ENCODE measurements around the gene NR6A1. TPM values are rescaled to one million over a fixed set of nuclear protein-coding genes. Genes with fewer than 3 reads are reported as not detected.

NR6A1 gene
- total and polyA plus RNA-seq, 2 of the 13 experiments (the other 11 are each of a cell fraction or from before 2014, with no cell fraction given) = 28.1 to 31.5 TPM

DNA sequence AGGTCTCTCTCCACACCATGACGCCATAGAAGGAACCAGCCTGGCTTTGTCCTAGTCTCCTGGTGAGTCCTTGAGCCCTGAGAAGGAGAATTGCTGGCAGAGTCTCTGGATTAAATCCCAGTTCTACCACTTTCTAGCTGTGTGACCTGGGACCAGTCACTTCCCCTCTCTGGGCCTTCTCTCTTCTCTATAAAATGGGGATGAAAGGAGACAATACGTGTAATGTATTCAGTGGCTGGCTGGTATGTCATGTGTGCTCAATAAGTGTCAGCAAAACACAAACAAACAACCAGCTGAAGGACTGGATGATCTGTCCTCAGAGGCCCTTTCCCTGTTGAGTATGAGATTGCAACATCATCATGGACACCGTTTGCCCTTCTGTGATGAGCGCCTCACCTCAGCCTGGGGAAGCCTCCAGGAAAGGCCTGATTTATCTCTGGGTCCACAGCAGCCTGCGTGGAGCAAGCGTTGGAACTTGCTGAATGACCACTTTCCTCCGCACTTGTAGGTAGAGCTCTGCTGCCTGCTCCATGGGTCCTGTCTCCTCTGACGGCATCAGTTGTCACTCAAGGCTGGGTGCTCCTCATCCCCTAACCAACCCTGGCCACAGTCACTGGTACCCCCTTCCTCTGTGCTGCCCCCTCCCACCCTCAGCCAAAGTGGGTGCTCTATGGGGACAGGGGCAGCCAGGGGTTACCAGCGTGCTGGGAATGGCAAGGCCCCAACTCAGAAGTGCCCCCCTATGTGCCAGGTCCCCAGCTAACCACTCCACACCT lies 260.3 kb downstream of the NR6A1 start (continued):
- TF ChIP-seq, protein P1, sequence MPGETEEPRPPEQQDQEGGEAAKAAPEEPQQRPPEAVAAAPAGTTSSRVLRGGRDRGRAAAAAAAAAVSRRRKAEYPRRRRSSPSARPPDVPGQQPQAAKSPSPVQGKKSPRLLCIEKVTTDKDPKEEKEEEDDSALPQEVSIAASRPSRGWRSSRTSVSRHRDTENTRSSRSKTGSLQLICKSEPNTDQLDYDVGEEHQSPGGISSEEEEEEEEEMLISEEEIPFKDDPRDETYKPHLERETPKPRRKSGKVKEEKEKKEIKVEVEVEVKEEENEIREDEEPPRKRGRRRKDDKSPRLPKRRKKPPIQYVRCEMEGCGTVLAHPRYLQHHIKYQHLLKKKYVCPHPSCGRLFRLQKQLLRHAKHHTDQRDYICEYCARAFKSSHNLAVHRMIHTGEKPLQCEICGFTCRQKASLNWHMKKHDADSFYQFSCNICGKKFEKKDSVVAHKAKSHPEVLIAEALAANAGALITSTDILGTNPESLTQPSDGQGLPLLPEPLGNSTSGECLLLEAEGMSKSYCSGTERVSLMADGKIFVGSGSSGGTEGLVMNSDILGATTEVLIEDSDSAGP (CRISPR knock-in tag; IDR thresholded peaks at IDR 0.05; ENCODE audit: borderline replicate concordance) = 0 out of 2 replicates have a peak, but pooled peaks have one; percentile 24
- TF ChIP-seq PRPF4 (IDR thresholded peaks at IDR 0.05; ENCODE audit: low read depth, low read length, poor library complexity, severe bottlenecking) (no peak), MTF2 (CRISPR knock-in tag; IDR thresholded peaks at IDR 0.05; ENCODE audit: borderline replicate concordance) (no peak), ZMYM3 (CRISPR knock-in tag; IDR thresholded peaks at IDR 0.05) (peak; percentile 98), PLRG1 (conservative IDR thresholded peaks at IDR 0.05) (no peak), IRF9 (CRISPR knock-in tag; IDR thresholded peaks at IDR 0.05; ENCODE audit: borderline replicate concordance) (no peak), SATB2 (CRISPR knock-in tag; IDR thresholded peaks at IDR 0.05) (no peak), ADNP (CRISPR knock-in tag; IDR thresholded peaks at IDR 0.05) (no peak), ZNF883 (CRISPR knock-in tag; IDR thresholded peaks at IDR 0.05; ENCODE audit: not compliant biosample characterization) (no peak), DNMT1 (CRISPR knock-in tag; IDR thresholded peaks at IDR 0.05) (no peak), ZNF34 (CRISPR knock-in tag; IDR thresholded peaks at IDR 0.05; ENCODE audit: borderline replicate concordance) (no peak), HHEX (CRISPR knock-in tag; IDR thresholded peaks at IDR 0.05) (0 out of 2 replicates have a peak, but pooled peaks have one; percentile 32), RFXANK (CRISPR knock-in tag; IDR thresholded peaks at IDR 0.05) (no peak), PRMT3 (CRISPR knock-in tag; IDR thresholded peaks at IDR 0.05; ENCODE audit: borderline replicate concordance, low read depth) (no peak), ZBTB34 (CRISPR knock-in tag; IDR thresholded peaks at IDR 0.05) (no peak), THAP11 (CRISPR knock-in tag; IDR thresholded peaks at IDR 0.05) (peak; percentile 66), ZFP41 (CRISPR knock-in tag; IDR thresholded peaks at IDR 0.05; ENCODE audit: borderline replicate concordance) (no peak), ATF7-NPFF (CRISPR knock-in tag; IDR thresholded peaks at IDR 0.05; ENCODE audit: low read depth) (no peak), ZFP36 (IDR thresholded peaks at IDR 0.05; ENCODE audit: borderline replicate concordance, low read depth, low read length, partially characterized antibody) (peak; percentile 95)
- TF ChIP-seq, protein P2, sequence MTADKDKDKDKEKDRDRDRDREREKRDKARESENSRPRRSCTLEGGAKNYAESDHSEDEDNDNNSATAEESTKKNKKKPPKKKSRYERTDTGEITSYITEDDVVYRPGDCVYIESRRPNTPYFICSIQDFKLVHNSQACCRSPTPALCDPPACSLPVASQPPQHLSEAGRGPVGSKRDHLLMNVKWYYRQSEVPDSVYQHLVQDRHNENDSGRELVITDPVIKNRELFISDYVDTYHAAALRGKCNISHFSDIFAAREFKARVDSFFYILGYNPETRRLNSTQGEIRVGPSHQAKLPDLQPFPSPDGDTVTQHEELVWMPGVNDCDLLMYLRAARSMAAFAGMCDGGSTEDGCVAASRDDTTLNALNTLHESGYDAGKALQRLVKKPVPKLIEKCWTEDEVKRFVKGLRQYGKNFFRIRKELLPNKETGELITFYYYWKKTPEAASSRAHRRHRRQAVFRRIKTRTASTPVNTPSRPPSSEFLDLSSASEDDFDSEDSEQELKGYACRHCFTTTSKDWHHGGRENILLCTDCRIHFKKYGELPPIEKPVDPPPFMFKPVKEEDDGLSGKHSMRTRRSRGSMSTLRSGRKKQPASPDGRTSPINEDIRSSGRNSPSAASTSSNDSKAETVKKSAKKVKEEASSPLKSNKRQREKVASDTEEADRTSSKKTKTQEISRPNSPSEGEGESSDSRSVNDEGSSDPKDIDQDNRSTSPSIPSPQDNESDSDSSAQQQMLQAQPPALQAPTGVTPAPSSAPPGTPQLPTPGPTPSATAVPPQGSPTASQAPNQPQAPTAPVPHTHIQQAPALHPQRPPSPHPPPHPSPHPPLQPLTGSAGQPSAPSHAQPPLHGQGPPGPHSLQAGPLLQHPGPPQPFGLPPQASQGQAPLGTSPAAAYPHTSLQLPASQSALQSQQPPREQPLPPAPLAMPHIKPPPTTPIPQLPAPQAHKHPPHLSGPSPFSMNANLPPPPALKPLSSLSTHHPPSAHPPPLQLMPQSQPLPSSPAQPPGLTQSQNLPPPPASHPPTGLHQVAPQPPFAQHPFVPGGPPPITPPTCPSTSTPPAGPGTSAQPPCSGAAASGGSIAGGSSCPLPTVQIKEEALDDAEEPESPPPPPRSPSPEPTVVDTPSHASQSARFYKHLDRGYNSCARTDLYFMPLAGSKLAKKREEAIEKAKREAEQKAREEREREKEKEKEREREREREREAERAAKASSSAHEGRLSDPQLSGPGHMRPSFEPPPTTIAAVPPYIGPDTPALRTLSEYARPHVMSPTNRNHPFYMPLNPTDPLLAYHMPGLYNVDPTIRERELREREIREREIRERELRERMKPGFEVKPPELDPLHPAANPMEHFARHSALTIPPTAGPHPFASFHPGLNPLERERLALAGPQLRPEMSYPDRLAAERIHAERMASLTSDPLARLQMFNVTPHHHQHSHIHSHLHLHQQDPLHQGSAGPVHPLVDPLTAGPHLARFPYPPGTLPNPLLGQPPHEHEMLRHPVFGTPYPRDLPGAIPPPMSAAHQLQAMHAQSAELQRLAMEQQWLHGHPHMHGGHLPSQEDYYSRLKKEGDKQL (CRISPR knock-in tag; IDR thresholded peaks at IDR 0.05; ENCODE audit: low read depth) = 0 out of 2 replicates have a peak, but pooled peaks have one; percentile 26
